Pons (tissue), 1 donor: ENCODE data around the gene AVEN.
A peak's percentile ranks its signal among the peaks of the same experiment; 100 is the strongest.
"Not testable (repeated sequence)": the region's sequence is repeated elsewhere in the genome, so short reads cannot be mapped to it uniquely, and the experiment has no call there.

ENCODE experiments used
- DNase-seq: peaks from one replicate; pipeline ENCODE4 v3.0.0-alpha.2; 2016; ENCODE audit warnings: low spot score

The AVEN gene

DNA sequence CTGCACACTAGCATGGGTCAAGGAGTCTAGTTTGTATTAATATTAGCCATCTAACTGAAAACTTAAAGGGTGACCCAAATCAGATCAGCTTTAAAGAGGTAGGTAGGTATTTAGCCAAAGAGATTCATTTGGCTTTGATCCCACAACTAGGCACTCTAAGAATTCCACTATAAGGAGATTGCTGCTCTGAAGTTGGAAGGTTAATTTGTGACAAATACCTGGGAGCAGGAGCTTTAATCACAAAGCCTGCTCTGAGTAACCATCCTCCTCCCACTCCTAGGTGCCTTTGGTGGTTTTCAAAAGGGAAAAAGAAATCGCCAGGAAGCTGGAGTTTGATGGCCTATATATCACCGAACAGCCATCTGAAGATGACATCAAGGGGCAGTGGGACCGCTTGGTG is 191.0 kb downstream of the AVEN start:
- DNase-seq, result no peak

DNA sequence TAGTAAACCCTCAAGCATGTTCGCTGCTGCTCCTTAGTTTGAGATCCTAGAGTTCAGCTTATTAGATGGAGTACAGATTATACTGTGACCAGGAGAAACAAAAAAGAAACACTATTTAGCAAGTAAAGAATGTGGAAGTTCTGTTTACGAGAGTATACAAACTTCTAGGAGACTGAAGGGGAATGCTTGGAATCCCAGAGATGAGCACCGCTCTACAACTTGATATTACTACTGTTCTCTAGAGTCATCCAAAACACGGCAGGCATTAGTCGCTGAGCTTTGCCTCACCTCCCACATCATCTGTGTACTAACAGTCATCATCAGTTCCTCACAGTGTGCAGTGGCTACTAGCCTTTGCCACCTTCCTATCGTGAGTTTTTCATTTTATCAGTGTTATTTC is 192.1 kb downstream of the AVEN start:
- DNase-seq, result no peak

- DNase-seq, result no peak
These were observed 192.9 kb downstream of the AVEN start for GRCh38 chr15:33846142-33846541.

GRCh38 chr15:33844597-33844996 is 194.4 kb downstream of the AVEN start:
- no peak for DNase-seq

- DNase-seq, result no peak
These were observed 194.8 kb downstream of the AVEN start for GRCh38 chr15:33844186-33844585.

GRCh38 chr15:33840615-33841014 is 198.4 kb downstream of the AVEN start:
- no peak for DNase-seq

DNA sequence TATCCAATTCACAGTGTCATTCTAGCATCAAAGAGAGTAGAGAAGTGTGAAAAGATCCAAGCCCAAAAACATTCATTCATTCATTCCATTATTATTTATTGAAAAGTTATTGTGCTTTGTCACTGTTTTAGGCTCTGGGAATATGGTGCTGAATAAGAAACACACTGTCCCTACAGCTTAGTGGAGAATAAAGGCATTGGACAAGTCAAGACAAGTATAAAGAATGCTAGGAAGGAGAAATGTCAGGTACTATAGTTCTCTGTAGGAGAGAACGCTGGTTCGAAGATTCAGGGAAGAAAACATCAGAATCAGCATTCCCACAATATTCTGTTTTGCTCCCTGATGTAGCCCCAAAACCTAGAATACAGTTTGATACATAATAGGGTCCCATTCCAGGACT is 199.5 kb downstream of the AVEN start:
- no peak for DNase-seq

DNA sequence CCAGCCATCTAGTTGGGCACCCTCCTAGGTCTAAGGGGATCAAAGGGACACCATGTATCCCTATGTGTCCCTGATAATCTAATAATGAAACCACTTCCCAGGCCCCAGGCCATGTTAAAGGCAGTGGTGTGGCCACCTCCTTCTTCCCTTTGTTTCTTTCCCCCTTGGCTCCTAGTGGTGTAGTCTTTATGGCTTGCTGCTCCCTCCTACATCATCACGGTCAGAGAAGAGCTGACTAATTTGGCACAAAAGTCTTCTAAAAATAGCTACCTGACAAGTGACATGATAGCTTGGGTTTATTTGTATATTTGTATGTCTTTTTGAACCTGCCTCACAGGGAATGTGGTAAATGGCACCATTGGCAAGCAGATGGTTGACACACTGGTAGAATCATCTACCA is 201.7 kb downstream of the AVEN start:
- DNase-seq, result no peak

GRCh38 chr15:33834892-33835743 is 203.9 kb downstream of the AVEN start:
- DNase-seq, result no peak

GRCh38 chr15:33831646-33832045 is 207.4 kb downstream of the AVEN start:
- peak; percentile 68 for DNase-seq

GRCh38 chr15:33830351-33830750 is 208.7 kb downstream of the AVEN start:
- no peak for DNase-seq

GRCh38 chr15:33826201-33826600 is 212.8 kb downstream of the AVEN start:
- DNase-seq, result no peak

- no peak for DNase-seq
These were observed 213.6 kb downstream of the AVEN start for GRCh38 chr15:33825453-33825852.

- DNase-seq, result no peak
These were observed 215.9 kb downstream of the AVEN start for GRCh38 chr15:33823119-33823518.

DNA sequence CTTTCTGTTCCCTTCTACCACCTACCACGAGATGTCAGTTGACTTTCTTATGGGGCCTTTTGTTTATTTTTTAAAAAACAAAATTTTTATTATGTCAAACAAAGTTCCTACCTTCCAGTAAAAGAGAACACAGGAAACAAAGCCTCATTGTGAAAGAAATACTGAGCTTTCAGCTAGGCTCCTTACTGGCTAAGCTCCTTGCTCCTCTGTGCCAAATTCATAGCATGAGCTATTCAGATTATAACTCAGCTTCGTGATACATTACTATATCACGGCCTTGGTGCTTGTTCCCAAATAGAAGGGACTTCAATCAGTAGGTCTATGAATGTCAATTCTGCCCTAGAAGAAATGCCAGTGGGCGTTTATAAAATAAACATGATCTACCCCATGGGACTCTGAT is 216.5 kb downstream of the AVEN start:
- DNase-seq, result no peak

- DNase-seq, result not testable (repeated sequence)
These were observed 219.5 kb downstream of the AVEN start for GRCh38 chr15:33819499-33819898.
